Measurements from ENCODE around the gene TLK1. TPM values are rescaled to one million over a fixed set of nuclear protein-coding genes. Genes with fewer than 3 reads are reported as not detected.

The TLK1 gene
- total RNA-seq, 1 donor from 2014 or later = 32.2 TPM

DNA sequence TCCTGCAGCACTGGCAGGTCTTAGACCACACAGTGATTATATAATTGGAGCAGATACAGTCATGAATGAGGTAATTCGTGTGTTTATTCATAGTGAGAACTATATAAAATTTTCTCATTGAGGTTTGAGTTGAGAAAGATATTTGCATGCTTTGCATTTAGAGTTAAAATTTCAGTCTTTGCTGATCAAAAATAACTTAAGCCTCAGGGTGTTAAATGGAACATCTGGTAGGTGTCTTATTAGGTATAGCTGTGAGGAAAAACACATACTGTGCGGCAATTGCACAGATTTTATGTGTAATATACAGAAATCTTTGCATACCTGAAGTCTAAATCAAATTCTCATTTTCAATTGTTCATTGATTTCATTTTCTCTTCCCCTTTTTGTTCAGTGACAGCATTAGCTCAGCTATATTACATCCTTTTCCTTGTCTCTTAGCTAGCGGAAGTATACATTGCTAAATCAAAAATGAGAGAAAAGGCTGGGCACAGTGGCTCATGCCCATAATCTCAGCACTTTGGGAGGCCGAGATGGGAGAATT, 210.4 kb downstream of the TLK1 start:
- intact Hi-C loops (cut with DNase I) = no loop called here
- TF ChIP-seq, protein P1, sequence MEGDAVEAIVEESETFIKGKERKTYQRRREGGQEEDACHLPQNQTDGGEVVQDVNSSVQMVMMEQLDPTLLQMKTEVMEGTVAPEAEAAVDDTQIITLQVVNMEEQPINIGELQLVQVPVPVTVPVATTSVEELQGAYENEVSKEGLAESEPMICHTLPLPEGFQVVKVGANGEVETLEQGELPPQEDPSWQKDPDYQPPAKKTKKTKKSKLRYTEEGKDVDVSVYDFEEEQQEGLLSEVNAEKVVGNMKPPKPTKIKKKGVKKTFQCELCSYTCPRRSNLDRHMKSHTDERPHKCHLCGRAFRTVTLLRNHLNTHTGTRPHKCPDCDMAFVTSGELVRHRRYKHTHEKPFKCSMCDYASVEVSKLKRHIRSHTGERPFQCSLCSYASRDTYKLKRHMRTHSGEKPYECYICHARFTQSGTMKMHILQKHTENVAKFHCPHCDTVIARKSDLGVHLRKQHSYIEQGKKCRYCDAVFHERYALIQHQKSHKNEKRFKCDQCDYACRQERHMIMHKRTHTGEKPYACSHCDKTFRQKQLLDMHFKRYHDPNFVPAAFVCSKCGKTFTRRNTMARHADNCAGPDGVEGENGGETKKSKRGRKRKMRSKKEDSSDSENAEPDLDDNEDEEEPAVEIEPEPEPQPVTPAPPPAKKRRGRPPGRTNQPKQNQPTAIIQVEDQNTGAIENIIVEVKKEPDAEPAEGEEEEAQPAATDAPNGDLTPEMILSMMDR (IDR thresholded peaks at IDR 0.05) = no peak
- Histone ChIP-seq H3K27me3 (no peaks in the 10 kb centered on the region), H3K9me3 (no peaks in the 10 kb centered on the region), H3K36me3 (peaks cover 53 to 62% of the 10 kb centered on the region in 2 donors), H3K4me3 (no peak overlapping the region), H3K27ac (no peak overlapping the region), H3K4me1 (no peaks in the 10 kb centered on the region)
- DNase-seq (ENCODE audit: low spot score in 2 of 2) = no peak

- H3K36me3 ChIP-seq = peaks cover 46 to 53% of the 10 kb centered on the region in 2 donors
- DNase-seq (ENCODE audit: low spot score in 2 of 2) = no peak
Measured at GRCh38 chr2:170949415-170949814, 211.3 kb downstream of the TLK1 start.

GRCh38 chr2:170944545-170944944, 216.1 kb downstream of the TLK1 start:
- intact Hi-C loops (cut with DNase I) = no loop called here
- H3K4me1 ChIP-seq = peaks cover 0 to 2% of the 10 kb centered on the region in 2 donors

More at GRCh38 chr2:170949415-170949814, 211.3 kb downstream of the TLK1 start:
- H3K4me1 ChIP-seq = no peaks in the 10 kb centered on the region
- no peaks in the 10 kb centered on the region for H3K9me3 ChIP-seq
- intact Hi-C loops (cut with DNase I) = no loop called here
- no peak overlapping the region for H3K4me3 ChIP-seq
- H3K27me3 ChIP-seq = no peaks in the 10 kb centered on the region
- H3K27ac ChIP-seq = no peak overlapping the region
- TF ChIP-seq, protein P1 (IDR thresholded peaks at IDR 0.05) = no peak

GRCh38 chr2:170943596-170943995, 217.1 kb downstream of the TLK1 start:
- H3K36me3 ChIP-seq = no peaks in the 10 kb centered on the region
- no peaks in the 10 kb centered on the region for H3K9me3 ChIP-seq
- TF ChIP-seq, protein P1 (IDR thresholded peaks at IDR 0.05) = no peak
- peaks cover 0 to 2% of the 10 kb centered on the region in 2 donors for H3K4me1 ChIP-seq
- no peak overlapping the region for H3K27ac ChIP-seq
- H3K27me3 ChIP-seq = no peaks in the 10 kb centered on the region
- no peak for DNase-seq (ENCODE audit: low spot score in 2 of 2)
- intact Hi-C loops (cut with DNase I) = no loop called here
- H3K4me3 ChIP-seq = no peak overlapping the region

More at GRCh38 chr2:170944545-170944944, 216.1 kb downstream of the TLK1 start:
- no peak for DNase-seq (ENCODE audit: low spot score in 2 of 2)
- TF ChIP-seq, protein P1 (IDR thresholded peaks at IDR 0.05) = no peak
- no peaks in the 10 kb centered on the region for H3K27me3 ChIP-seq
- H3K9me3 ChIP-seq = no peaks in the 10 kb centered on the region
- H3K36me3 ChIP-seq = peaks cover 3 to 6% of the 10 kb centered on the region in 2 donors
- no peak overlapping the region for H3K4me3 ChIP-seq
- H3K27ac ChIP-seq = no peak overlapping the region

DNA sequence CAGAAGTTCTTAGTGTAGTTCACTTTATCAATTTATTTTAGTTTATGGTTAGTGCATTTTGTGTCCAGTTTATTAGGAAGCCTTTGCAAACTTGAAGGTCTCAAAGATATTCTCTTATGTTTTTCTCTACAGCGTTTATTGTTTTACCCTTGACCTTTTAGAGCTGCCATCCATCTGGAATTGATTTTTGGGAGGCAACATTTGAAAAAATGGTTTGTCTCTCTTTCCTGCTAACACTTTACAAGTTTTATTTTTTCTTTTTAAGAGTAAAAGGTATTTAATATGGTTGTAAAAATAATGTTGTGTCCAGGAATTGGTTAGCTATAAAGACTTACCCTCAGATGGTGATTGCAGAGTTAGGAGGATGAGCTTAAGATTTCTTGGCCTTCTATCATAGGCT, 217.7 kb downstream of the TLK1 start:
- TF ChIP-seq, protein P1 (IDR thresholded peaks at IDR 0.05) = no peak
- Histone ChIP-seq H3K36me3 (peaks cover 0 to under 1% of the 10 kb centered on the region in 2 donors), H3K27ac (no peak overlapping the region), H3K4me1 (peaks cover 0 to 2% of the 10 kb centered on the region in 2 donors), H3K9me3 (no peaks in the 10 kb centered on the region), H3K27me3 (no peaks in the 10 kb centered on the region), H3K4me3 (no peak overlapping the region)
- no peak for DNase-seq (ENCODE audit: low spot score in 2 of 2)
- intact Hi-C loops (cut with DNase I) = no loop called here

Measured in ascending aorta (tissue), 2 donors.